A673 (cell line): ENCODE measurements around the gene GALNT9.

Source experiments
- CTCF ChIP-seq: fragments of 300-800, 200-600 bp; sonication (generic); conservative IDR thresholded peaks from 2 replicates; pipeline ENCODE4 v1.5.1; 2017; ENCODE audit warnings: low read depth, mild to moderate bottlenecking, antibody characterized with exemption, low read length, moderate library complexity, mixed read lengths
- EZH2 ChIP-seq: fragments of 200-600 bp; sonication (generic); IDR thresholded peaks from 2 replicates; pipeline ENCODE4 v1.6.1; 2017; ENCODE audit warnings: borderline replicate concordance, low read depth, mild to moderate bottlenecking, mixed read lengths, antibody characterized with exemption, low read length; ENCODE audit not compliant: poor library complexity, severe bottlenecking

DNA sequence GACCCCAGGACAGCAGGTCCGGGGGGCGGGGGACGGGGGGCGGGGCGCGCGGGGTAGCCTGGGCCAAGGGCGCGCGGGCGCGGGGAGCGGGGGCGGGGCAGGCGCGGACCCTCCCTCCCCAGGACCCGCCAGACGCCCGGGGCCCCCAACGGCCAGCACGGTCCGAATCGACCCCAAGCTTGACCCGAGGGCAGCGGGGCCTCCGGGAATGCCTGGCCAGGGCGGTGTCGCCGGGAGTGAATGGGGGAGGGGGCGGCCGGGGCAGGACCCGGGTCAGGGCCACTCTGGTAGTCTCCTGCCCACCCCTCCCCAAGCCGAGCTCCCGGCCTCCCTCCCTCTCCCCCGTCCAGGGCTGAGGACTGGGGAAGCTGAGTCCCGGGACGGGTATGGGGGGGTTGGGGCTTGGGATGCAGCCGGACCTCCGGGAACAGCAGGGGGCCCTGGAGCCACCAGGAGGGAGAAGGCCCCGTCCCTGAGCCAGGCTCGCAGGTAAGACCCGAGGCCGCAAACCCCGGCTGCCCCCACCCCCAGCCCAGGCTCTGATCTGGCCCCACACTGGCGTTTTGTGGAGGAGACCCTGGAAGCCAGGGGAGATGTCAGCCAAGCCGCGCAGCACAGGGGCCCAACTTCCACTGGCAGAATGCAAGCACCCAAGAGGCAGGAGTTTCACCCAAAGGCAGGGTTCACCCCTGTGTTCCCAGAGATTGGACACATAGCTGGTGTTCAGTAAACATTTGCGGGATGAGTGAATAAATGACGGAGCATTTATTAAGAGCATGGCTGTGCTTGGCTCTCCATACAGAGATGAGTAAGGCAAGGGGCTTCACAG is 545 bp upstream of the GALNT9 start:
- no peak for TF ChIP-seq CTCF
- TF ChIP-seq EZH2 = no peak
